Heart left ventricle (tissue), 16 donors: ENCODE results near the gene SLIT3. TPM values are rescaled to one million over a fixed set of nuclear protein-coding genes. Genes with fewer than 3 reads are reported as not detected.

ENCODE experiments used
- ATAC-seq, 4 donors: fragments of 200-7000 bp; cut with Tn5 transposase; one replicate each; pipeline ENCODE4 v1.9.1; 2020 to 2022; ENCODE audit warnings: moderate library complexity in 4 of 4, mild to moderate bottlenecking in 3 of 4, moderate number of reproducible peaks in 1 of 4
- DNase-seq, 5 donors: peaks; one replicate each; pipeline ENCODE4 v3.0.0-alpha.2; 2020
- H3K27ac ChIP-seq, 12 donors: fragments of 200-600 bp; sonication (generic) in 4 of 12; one replicate each; pipeline versions ENCODE4 v1.5.0 to v1.8.0; 2016 to 2022; ENCODE audit warnings: mild to moderate bottlenecking in 2 of 12
- H3K27me3 ChIP-seq, 9 donors: fragments of 200-600 bp; sonication (generic) in 2 of 9; one replicate each; pipeline versions ENCODE4 v1.5.1 to v1.8.0; 2016 to 2022; ENCODE audit warnings: mild to moderate bottlenecking in 3 of 9
- H3K36me3 ChIP-seq, 9 donors: fragments of 200-600 bp; sonication (generic) in 2 of 9; one replicate each; pipeline versions ENCODE4 v1.5.0 to v1.8.0; 2018 to 2022; ENCODE audit warnings: mild to moderate bottlenecking in 2 of 9
- H3K4me1 ChIP-seq, 12 donors: fragments of 200-600 bp; sonication (generic) in 4 of 12; one replicate each; pipeline versions ENCODE4 v1.5.0 to v1.8.0; 2016 to 2022; ENCODE audit warnings: mild to moderate bottlenecking in 3 of 12
- H3K4me3 ChIP-seq, 12 donors: fragments of 200-600 bp; sonication (generic) in 4 of 12; one replicate each; pipeline versions ENCODE4 v1.5.0 to v1.8.0; 2017 to 2022; ENCODE audit warnings: mild to moderate bottlenecking in 9 of 12, moderate library complexity in 4 of 12
- H3K9me3 ChIP-seq, 12 donors: fragments of 200-600 bp; sonication (generic) in 4 of 12; one replicate each; pipeline versions ENCODE4 v1.5.0 to v1.8.0; 2016 to 2022; ENCODE audit warnings: mild to moderate bottlenecking in 1 of 12
- CTCF ChIP-seq, 12 donors: fragments of 200-600 bp; sonication (generic) in 4 of 12; IDR thresholded peaks; one replicate each; pipeline versions ENCODE4 v1.5.0 to v1.8.0; 2018 to 2022; ENCODE audit warnings: antibody characterized with exemption in 12 of 12, mild to moderate bottlenecking in 5 of 12
- POLR2A ChIP-seq, 2 donors: fragments of 450-650 bp; IDR thresholded peaks; one replicate each; pipeline ENCODE4 v1.6.1; 2017; ENCODE audit warnings: antibody characterized with exemption in 2 of 2, mild to moderate bottlenecking in 2 of 2, moderate library complexity in 2 of 2
- WGBS, 4 donors: extraction: QIAGEN DNeasy Blood & Tissue Kit in 2 of 4; methylation state at CpG; one replicate each; pipeline versions ENCODE4 v1.1.5 to v1.1.7; 2013 to 2018; 5-methylcytosine and 5-hydroxymethylcytosine counted together
- intact Hi-C, 10 donors: fragments of 100-400 bp; cut with DNase I; formaldehyde crosslinking; loops; one replicate each; pipeline versions ENCODE4 v1.11.1 to v1.14.2; 2022
- polyA plus RNA-seq, 2 donors: library from polyadenylated mRNA; stranded (reverse); fragments of 200-250 nt; gene quantifications; one replicate each; pipeline ENCODE4 v1.2.3, GENCODE V29; 2013
- total RNA-seq, 9 donors: library from RNA; depleted of rRNA in 2 of 9; stranded (reverse); fragments of >200 nt in 2 of 9; fragmentation: NEBNext Ultra II Directional in 3 of 9; extraction: Animal tissue kit (Norgen Biotek cat#: 25700) in 3 of 9; gene quantifications; one replicate each; pipeline versions ENCODE4 v1.1.0 to v1.2.4, GENCODE V29; 2016 to 2023
- donor health status: ischemic (EF 13 %, LVEDD 7.1; RV severe dilation, severe dysfunction).
- donor health status: healthy with polysubstance abuse.
- donor health status: DM: no; HTN: yes; CAD: no.
- donor health status: DM: no; HTN: no; CAD: no.
- donor health status: ischemic (EF 25% LVEDD 6.9; RV normal size, moderate dysfunction).
- donor health status: ischemic (EF 25% LVEDD 5.7; RV mildly dilated, moderate dysfunction).
- donor health status: healthy.
- donor health status: DM: yes; HTN: yes; CAD: no.
- donor health status: ischemic (EF 35%, LVEDD 5.7; RV mildly dilated, moderate dysfunction).
- donor health status: nonischemic (EF 11% LVEDD 7.7; RV severe dilation, severe dysfunction).
- donor health status: DM: yes; HTN: yes; CAD: no.
- donor health status: PGD.
- donor health status: ischemic (EF 29% LVEDD 5.4; RV normal size, mild dysfunction).
- donor health status: nonischemic (EF 23%, LVEDD 6.1; RV moderate dilation, normal function).

Gene SLIT3
- total and polyA plus RNA-seq, 11 donors: 2.3 to 40.3 (median 14.4) TPM

DNA sequence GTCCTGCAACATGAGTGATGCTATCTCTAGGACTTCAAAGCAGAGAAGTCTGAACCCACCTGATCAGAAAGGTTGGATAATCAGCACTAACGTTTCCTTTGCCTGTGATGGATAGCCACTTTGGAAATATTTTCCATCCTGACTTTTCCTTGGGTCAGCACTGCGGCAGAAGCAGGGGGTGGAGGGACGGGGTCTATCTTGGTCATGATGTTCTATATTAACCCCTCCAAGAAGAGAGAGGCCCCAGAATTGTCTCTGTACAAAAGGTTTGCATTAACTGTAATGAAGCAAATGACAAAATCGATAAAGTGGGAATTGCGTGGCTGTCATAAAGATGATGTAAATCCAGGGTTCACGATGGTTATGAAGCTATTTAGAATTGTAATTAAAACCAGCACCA lies 441.9 kb downstream of the SLIT3 start:
- Histone ChIP-seq H3K9me3 (no peaks in the 10 kb centered on the region), H3K4me3 (no peak overlapping the region), H3K4me1 (no peaks in the 10 kb centered on the region), H3K36me3 (no peaks in the 10 kb centered on the region), H3K27me3 (no peaks in the 10 kb centered on the region), H3K27ac (no peak overlapping the region)
- intact Hi-C loops: no loop called here
- 75 to 95% (median 78%) methylated on average over 6 of the region's 6 CpGs for WGBS, 4 donors
- DNase-seq (no peak), ATAC-seq (no peak)
- TF ChIP-seq CTCF (IDR thresholded peaks at IDR 0.05) (no peak), POLR2A (IDR thresholded peaks at IDR 0.05) (no peak)

- 86 to 90% (median 88%) methylated on average over 4 of the region's 4 CpGs for WGBS, 4 donors
- no peaks in the 10 kb centered on the region for H3K27me3 ChIP-seq
- H3K4me1 ChIP-seq: no peaks in the 10 kb centered on the region
- intact Hi-C loops: no loop called here
- ATAC-seq (no peak), DNase-seq (no peak)
- H3K36me3 ChIP-seq: no peaks in the 10 kb centered on the region
- TF ChIP-seq CTCF (IDR thresholded peaks at IDR 0.05) (no peak), POLR2A (IDR thresholded peaks at IDR 0.05) (no peak)
- H3K9me3 ChIP-seq: no peaks in the 10 kb centered on the region
- no peak overlapping the region for H3K4me3 ChIP-seq
- no peak overlapping the region for H3K27ac ChIP-seq
These were observed 442.6 kb downstream of the SLIT3 start for GRCh38 chr5:168858371-168858770.

DNA sequence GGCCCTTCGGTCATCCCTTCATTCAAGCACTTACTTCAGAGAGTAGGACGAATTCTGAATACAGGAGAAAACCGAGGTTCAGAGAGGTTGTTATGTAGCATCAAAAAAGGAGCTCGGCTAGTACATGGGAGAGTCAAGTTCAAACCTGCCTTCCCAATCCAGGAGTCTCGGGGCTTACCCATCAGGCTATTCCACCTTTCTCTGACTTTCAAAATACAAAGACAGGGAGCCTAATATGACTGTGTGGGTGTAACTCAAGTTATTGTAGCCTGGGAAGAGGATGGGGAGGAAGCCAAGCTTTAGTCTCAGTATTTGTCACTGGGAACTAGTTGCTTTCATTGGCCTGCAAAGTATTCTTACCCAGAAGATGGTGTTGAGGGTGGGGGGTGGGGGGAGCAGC lies 447.0 kb downstream of the SLIT3 start:
- no peak overlapping the region for H3K4me3 ChIP-seq
- intact Hi-C loops: no loop called here
- no peaks in the 10 kb centered on the region for H3K27me3 ChIP-seq
- H3K4me1 ChIP-seq: peaks cover 0 to 10% (median 0%) of the 10 kb centered on the region in 12 donors
- no peaks in the 10 kb centered on the region for H3K9me3 ChIP-seq
- TF ChIP-seq CTCF (IDR thresholded peaks at IDR 0.05) (no peak), POLR2A (IDR thresholded peaks at IDR 0.05) (no peak)
- H3K27ac ChIP-seq: no peak overlapping the region
- DNase-seq (no peak), ATAC-seq (no peak)
- 70 to 90% (median 72%) methylated on average over 5 of the region's 5 CpGs for WGBS, 4 donors
- H3K36me3 ChIP-seq: no peaks in the 10 kb centered on the region

DNA sequence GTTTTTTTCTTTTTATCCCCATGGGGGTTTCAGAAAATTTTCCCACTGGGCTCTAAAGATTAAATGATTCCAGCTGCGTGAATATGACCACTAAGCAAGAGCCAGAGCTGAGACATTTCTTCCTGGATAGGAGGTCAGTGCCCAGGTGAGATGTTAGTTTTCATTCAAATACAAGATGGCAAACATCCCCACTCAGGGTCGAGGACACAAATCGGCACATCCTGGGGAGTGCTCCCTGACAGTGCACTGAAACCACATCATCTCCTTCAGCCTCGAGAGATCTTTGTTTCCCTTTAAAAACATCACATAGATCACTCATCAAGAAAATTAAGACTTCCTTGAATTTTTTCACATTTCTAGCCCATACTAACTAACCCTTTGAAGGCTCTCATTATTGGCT lies 448.6 kb downstream of the SLIT3 start:
- Histone ChIP-seq H3K4me3 (no peak overlapping the region), H3K4me1 (peaks cover 0 to 10% (median 0%) of the 10 kb centered on the region in 12 donors), H3K27me3 (no peaks in the 10 kb centered on the region), H3K9me3 (no peaks in the 10 kb centered on the region), H3K27ac (no peak overlapping the region), H3K36me3 (no peaks in the 10 kb centered on the region)
- DNase-seq (no peak), ATAC-seq (no peak)
- intact Hi-C loops: no loop called here
- no peak for TF ChIP-seq POLR2A (IDR thresholded peaks at IDR 0.05)
- TF ChIP-seq CTCF (IDR thresholded peaks at IDR 0.05): no peak
- WGBS, 4 donors: 37 to 54% (median 49%) methylated on average over 4 of the region's 4 CpGs
